Right lobe of liver (tissue), 4 donors: ENCODE results near the gene VSIG4.

Experiments
- POLR2A ChIP-seq: fragments of 450-650 bp; IDR thresholded peaks from one replicate; pipeline ENCODE4 v1.6.1; 2017; ENCODE audit warnings: antibody characterized with exemption, mild to moderate bottlenecking
- TF ChIP-seq, protein P1 (sequence below), 4 donors: fragments of 200-600 bp in 3 of 4; fragments of 450-650 bp in 1 of 4; IDR thresholded peaks; one replicate each; pipeline versions ENCODE4 v1.5.1 to v1.8.0; 2016 to 2022; ENCODE audit warnings: antibody characterized with exemption in 4 of 4, mild to moderate bottlenecking in 2 of 4
- donor health status: DM: no; HTN: no; CAD: no.
- donor health status: DM: no; HTN: no; CAD: no.
- donor health status: DM: no; HTN: yes; CAD: no.

GRCh38 chrX:66042307-66043077 lies 2.6 kb upstream of the VSIG4 start:
- TF ChIP-seq, protein P1, sequence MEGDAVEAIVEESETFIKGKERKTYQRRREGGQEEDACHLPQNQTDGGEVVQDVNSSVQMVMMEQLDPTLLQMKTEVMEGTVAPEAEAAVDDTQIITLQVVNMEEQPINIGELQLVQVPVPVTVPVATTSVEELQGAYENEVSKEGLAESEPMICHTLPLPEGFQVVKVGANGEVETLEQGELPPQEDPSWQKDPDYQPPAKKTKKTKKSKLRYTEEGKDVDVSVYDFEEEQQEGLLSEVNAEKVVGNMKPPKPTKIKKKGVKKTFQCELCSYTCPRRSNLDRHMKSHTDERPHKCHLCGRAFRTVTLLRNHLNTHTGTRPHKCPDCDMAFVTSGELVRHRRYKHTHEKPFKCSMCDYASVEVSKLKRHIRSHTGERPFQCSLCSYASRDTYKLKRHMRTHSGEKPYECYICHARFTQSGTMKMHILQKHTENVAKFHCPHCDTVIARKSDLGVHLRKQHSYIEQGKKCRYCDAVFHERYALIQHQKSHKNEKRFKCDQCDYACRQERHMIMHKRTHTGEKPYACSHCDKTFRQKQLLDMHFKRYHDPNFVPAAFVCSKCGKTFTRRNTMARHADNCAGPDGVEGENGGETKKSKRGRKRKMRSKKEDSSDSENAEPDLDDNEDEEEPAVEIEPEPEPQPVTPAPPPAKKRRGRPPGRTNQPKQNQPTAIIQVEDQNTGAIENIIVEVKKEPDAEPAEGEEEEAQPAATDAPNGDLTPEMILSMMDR (IDR thresholded peaks at IDR 0.05) = no peak
- no peak for TF ChIP-seq POLR2A
